H9 (cell line): ENCODE measurements around the gene TMEM163. TPM values are rescaled to one million over a fixed set of nuclear protein-coding genes. Genes with fewer than 3 reads are reported as not detected.

ENCODE experiments used
- DNase-seq: peaks from one replicate; pipeline ENCODE4 v3.0.0-alpha.2; 2017
- H2AFZ ChIP-seq: one replicate; pipeline ENCODE4 v1.6.1; 2013; ENCODE audit warnings: mild to moderate bottlenecking, low read length, control low read depth, moderate library complexity
- H2AK5ac ChIP-seq: 2 replicates; pipeline ENCODE4 v1.6.1; 2013; ENCODE audit warnings: low read length, control low read depth, mixed read lengths; ENCODE audit not compliant: insufficient read length
- H2BK120ac ChIP-seq: one replicate; pipeline ENCODE4 v1.6.1; 2013; ENCODE audit warnings: low read depth, mild to moderate bottlenecking, low read length, control low read depth, inconsistent platforms; ENCODE audit not compliant: poor library complexity, severe bottlenecking
- H2BK12ac ChIP-seq: 2 replicates; pipeline ENCODE4 v1.6.1; 2013; ENCODE audit warnings: low read length, control low read depth, mixed read lengths, low read depth; ENCODE audit not compliant: insufficient read length
- H2BK15ac ChIP-seq: 2 replicates; pipeline ENCODE4 v1.6.1; 2013; ENCODE audit warnings: low read depth, low read length, control low read depth
- H2BK20ac ChIP-seq: one replicate; pipeline ENCODE4 v1.6.1; 2013; ENCODE audit warnings: low read depth, mild to moderate bottlenecking, low read length, control low read depth, inconsistent platforms; ENCODE audit not compliant: poor library complexity, severe bottlenecking
- H2BK5ac ChIP-seq: 2 replicates; pipeline ENCODE4 v1.6.1; 2013; ENCODE audit warnings: low read length, control low read depth, mixed read lengths; ENCODE audit not compliant: insufficient read length
- H3K14ac ChIP-seq: 2 replicates; pipeline ENCODE4 v1.6.1; 2013; ENCODE audit warnings: low read length, control low read depth; ENCODE audit not compliant: insufficient read depth
- H3K18ac ChIP-seq: 2 replicates; pipeline ENCODE4 v1.6.1; 2013; ENCODE audit warnings: low read depth, mild to moderate bottlenecking, mixed read lengths, low read length, control low read depth; ENCODE audit not compliant: insufficient read length
- H3K23ac ChIP-seq: 2 replicates; pipeline ENCODE4 v1.6.1; 2013; ENCODE audit warnings: low read length, control low read depth, mixed read lengths, low read depth; ENCODE audit not compliant: insufficient read length
- H3K23me2 ChIP-seq: 2 replicates; pipeline ENCODE4 v1.6.1; 2013; ENCODE audit warnings: low read depth, mild to moderate bottlenecking, mixed read lengths, low read length, control low read depth; ENCODE audit not compliant: insufficient read length, poor library complexity, severe bottlenecking
- H3K27ac ChIP-seq: 2 replicates; pipeline ENCODE4 v1.5.1; 2013; ENCODE audit warnings: low read length, control low read depth, mixed read lengths, low read depth; ENCODE audit not compliant: insufficient read length
- H3K27me3 ChIP-seq: 2 replicates; pipeline ENCODE4 v1.6.1; 2013; ENCODE audit warnings: low read length, control low read depth, inconsistent platforms; ENCODE audit not compliant: insufficient read depth
- H3K4ac ChIP-seq: 2 replicates; pipeline ENCODE4 v1.6.1; 2013; ENCODE audit warnings: low read depth, mild to moderate bottlenecking, control low read depth, inconsistent platforms, low read length, moderate library complexity
- H3K4me1 ChIP-seq: 2 replicates; pipeline ENCODE4 v1.6.1; 2013; ENCODE audit warnings: low read length, control low read depth, inconsistent platforms; ENCODE audit not compliant: insufficient read depth
- H3K4me2 ChIP-seq: 2 replicates; pipeline ENCODE4 v1.6.1; 2013; ENCODE audit warnings: low read length, control low read depth, mixed read lengths; ENCODE audit not compliant: insufficient read length, insufficient read depth
- H3K56ac ChIP-seq: 2 replicates; pipeline ENCODE4 v1.6.1; 2013; ENCODE audit warnings: low read depth, mild to moderate bottlenecking, mixed read lengths, low read length, control low read depth; ENCODE audit not compliant: insufficient read length
- H3K79me1 ChIP-seq: 2 replicates; pipeline ENCODE4 v1.6.1; 2013; ENCODE audit warnings: low read depth, mild to moderate bottlenecking, moderate library complexity, low read length, control low read depth, inconsistent platforms; ENCODE audit not compliant: insufficient read depth, poor library complexity, severe bottlenecking
- H3K79me2 ChIP-seq: 2 replicates; pipeline ENCODE4 v1.6.1; 2013; ENCODE audit warnings: low read length, control low read depth, inconsistent platforms; ENCODE audit not compliant: insufficient read depth
- H3K9ac ChIP-seq: 2 replicates; pipeline ENCODE4 v1.6.1; 2013; ENCODE audit warnings: low read length, control low read depth, mixed read lengths; ENCODE audit not compliant: insufficient read length; ENCODE audit errors: extremely low read depth
- H3K9me3 ChIP-seq: one replicate; pipeline ENCODE4 v1.6.1; 2013; ENCODE audit warnings: low read depth, low read length, inconsistent platforms; ENCODE audit not compliant: control insufficient read depth
- H3T11ph ChIP-seq: one replicate; pipeline ENCODE4 v1.6.1; 2013; ENCODE audit warnings: mild to moderate bottlenecking, low read length, control low read depth, inconsistent platforms
- H4K20me1 ChIP-seq: one replicate; pipeline ENCODE4 v1.6.1; 2013; ENCODE audit not compliant: control insufficient read depth, insufficient read length, insufficient read depth
- H4K5ac ChIP-seq: 2 replicates; pipeline ENCODE4 v1.6.1; 2013; ENCODE audit warnings: low read depth, mild to moderate bottlenecking, mixed read lengths, low read length, control low read depth; ENCODE audit not compliant: insufficient read length
- H4K8ac ChIP-seq: replicated peaks from 2 replicates; pipeline ENCODE4 v1.6.1; 2013; ENCODE audit warnings: low read length, control low read depth, mixed read lengths, low read depth; ENCODE audit not compliant: insufficient read length
- H4K91ac ChIP-seq: 2 replicates; pipeline ENCODE4 v1.6.1; 2013; ENCODE audit warnings: low read depth, mild to moderate bottlenecking, moderate library complexity, mixed read lengths, low read length, control low read depth; ENCODE audit not compliant: insufficient read length
- H3K27ac Mint-ChIP-seq, 3 experiments: 2 replicates in 2 of 3; 3 replicates in 1 of 3; pipeline ENCODE4 v1.8.0; 2020 to 2021; ENCODE audit warnings: mixed read lengths in 3 of 3, mild to moderate bottlenecking in 1 of 3, moderate library complexity in 1 of 3
- H3K27me3 Mint-ChIP-seq: 2 replicates; pipeline ENCODE4 v1.8.0; 2021; ENCODE audit warnings: low read depth, mild to moderate bottlenecking, moderate library complexity, mixed read lengths
- H3K36me3 Mint-ChIP-seq, 3 experiments: 2 replicates in 2 of 3; 3 replicates in 1 of 3; pipeline ENCODE4 v1.8.0; 2020 to 2021; ENCODE audit warnings: low read depth in 3 of 3, mixed read lengths in 3 of 3; ENCODE audit not compliant: insufficient read depth in 1 of 3
- H3K4me1 Mint-ChIP-seq, 2 experiments: 2 replicates each; pipeline ENCODE4 v1.8.0; 2020; ENCODE audit warnings: mixed read lengths in 2 of 2
- H3K4me3 Mint-ChIP-seq, 2 experiments: 2 replicates in 1 of 2; 3 replicates in 1 of 2; pipeline ENCODE4 v1.8.0; 2020 to 2021; ENCODE audit warnings: mild to moderate bottlenecking in 2 of 2, mixed read lengths in 2 of 2, moderate library complexity in 1 of 2
- H3K9me3 Mint-ChIP-seq, 2 experiments: 2 replicates in 1 of 2; 3 replicates in 1 of 2; pipeline ENCODE4 v1.8.0; 2020; ENCODE audit warnings: mild to moderate bottlenecking in 2 of 2, mixed read lengths in 2 of 2, moderate library complexity in 1 of 2
- CTCF ChIP-seq: fragments of 200-600 bp; sonication (generic); conservative IDR thresholded peaks from 3 replicates; pipeline ENCODE4 v1.8.0; 2021; ENCODE audit warnings: antibody characterized with exemption, mild to moderate bottlenecking
- WGBS: extraction: QIAGEN DNeasy Blood & Tissue Kit; methylation state at CpG from one replicate; pipeline ENCODE4 v1.1.7; 2013; ENCODE audit warnings: missing lambda C conversion rate, low lambda C conversion rate, mixed read lengths; ENCODE audit not compliant: insufficient read length; ENCODE audit errors: extremely low coverage; 5-methylcytosine and 5-hydroxymethylcytosine counted together
- total RNA-seq: library from RNA; stranded (reverse); gene quantifications from 2 replicates; pipeline ENCODE4 v1.2.1, GENCODE V29; 2021

The TMEM163 gene
- total RNA-seq, 1 experiment from 2014 or later: 0.39 TPM

GRCh38 chr2:134592377-134592776 is 126.4 kb downstream of the TMEM163 start:
- peaks cover 4% of the 10 kb centered on the region; the same call in 1 of the 2 replicates for H3K27me3 Mint-ChIP-seq
- WGBS: no CpG with 5 or more reads among the region's 1 CpG
- H3K23me2 ChIP-seq: no peaks in the 10 kb centered on the region
- H3K4me3 Mint-ChIP-seq: no peak overlapping the region
- H3K4me2 ChIP-seq: no peak overlapping the region
- no peak overlapping the region for H4K91ac ChIP-seq
- no peak overlapping the region for H4K5ac ChIP-seq
- no peaks in the 10 kb centered on the region for H4K20me1 ChIP-seq
- H3K18ac ChIP-seq: no peak overlapping the region
- H4K8ac ChIP-seq: no peak overlapping the region
- no peaks in the 10 kb centered on the region; the same call in 1 of the 2 replicates for H3K4me1 ChIP-seq
- no peak overlapping the region for H3T11ph ChIP-seq
- H3K27me3 ChIP-seq: no peaks in the 10 kb centered on the region
- no peak overlapping the region for H3K14ac ChIP-seq
- no peak overlapping the region for H2BK5ac ChIP-seq
- H3K79me1 ChIP-seq: no peaks in the 10 kb centered on the region
- no peak overlapping the region for H2AFZ ChIP-seq
- H3K79me2 ChIP-seq: no peaks in the 10 kb centered on the region
- no peak overlapping the region for H2AK5ac ChIP-seq
- peaks cover 15 to 32% (median 29%) of the 10 kb centered on the region in 3 experiments for H3K36me3 Mint-ChIP-seq
- H3K9ac ChIP-seq: no peak overlapping the region
- H2BK120ac ChIP-seq: no peak overlapping the region
- peaks cover 13% of the 10 kb centered on the region for H3K9me3 ChIP-seq
- H3K56ac ChIP-seq: no peak overlapping the region
- no peak overlapping the region for H2BK20ac ChIP-seq
- no peak overlapping the region for H3K27ac Mint-ChIP-seq
- H2BK12ac ChIP-seq: no peak overlapping the region
- H3K23ac ChIP-seq: no peak overlapping the region
- H3K4me1 Mint-ChIP-seq: peaks cover 23 to 25% of the 10 kb centered on the region in 2 experiments
- H3K4ac ChIP-seq: no peak overlapping the region
- DNase-seq: no peak
- H3K9me3 Mint-ChIP-seq: peaks cover 30 to 35% of the 10 kb centered on the region in 2 experiments
- no peak overlapping the region for H3K27ac ChIP-seq
- TF ChIP-seq CTCF: no peak
- H2BK15ac ChIP-seq: no peak overlapping the region
